IPS DF 4.7 (cell line): ENCODE data around the gene RAD51B.

Experiments
- DNase-seq: peaks from one replicate; pipeline ENCODE4 v3.0.0-alpha.2; 2013; ENCODE audit warnings: low spot score; ENCODE audit errors: extremely low read depth

Gene RAD51B

DNA sequence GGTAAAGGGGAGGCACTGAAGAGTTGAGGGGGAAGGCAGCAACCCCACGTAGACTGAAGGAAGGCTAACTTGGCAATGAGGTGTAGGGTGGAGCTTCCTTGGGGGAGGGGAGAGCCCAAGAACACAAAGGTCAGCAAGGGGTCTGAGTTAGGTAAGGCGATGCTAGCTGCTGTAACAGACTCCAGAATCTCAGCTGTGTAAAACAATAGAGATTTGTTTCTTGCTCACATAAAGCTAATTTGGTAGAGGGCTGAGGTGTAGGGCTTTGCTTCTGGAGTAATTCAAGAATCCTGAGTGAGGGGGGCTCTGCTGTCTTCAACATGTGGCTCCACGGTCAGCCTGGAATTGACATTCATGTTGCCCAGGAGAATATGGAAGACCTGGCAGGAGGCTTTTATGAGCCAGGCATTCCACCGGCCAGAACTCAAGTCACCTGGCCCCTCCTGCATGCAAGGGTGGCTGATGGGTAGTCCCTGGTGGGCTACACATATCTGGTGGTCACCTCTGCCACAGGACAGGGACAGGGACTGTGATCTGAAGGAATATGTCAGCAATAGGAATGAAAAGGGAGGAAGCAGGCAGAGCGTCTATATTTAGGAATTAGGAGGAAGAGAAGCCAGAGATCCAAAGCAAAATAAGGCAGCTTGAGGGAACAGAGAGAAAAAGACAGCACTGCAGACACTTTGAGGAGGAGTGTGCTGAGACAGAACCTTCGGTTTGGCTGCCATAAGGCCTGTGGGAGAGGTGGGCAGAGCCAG, 819.6 kb downstream of the RAD51B start:
- no peak for DNase-seq

DNA sequence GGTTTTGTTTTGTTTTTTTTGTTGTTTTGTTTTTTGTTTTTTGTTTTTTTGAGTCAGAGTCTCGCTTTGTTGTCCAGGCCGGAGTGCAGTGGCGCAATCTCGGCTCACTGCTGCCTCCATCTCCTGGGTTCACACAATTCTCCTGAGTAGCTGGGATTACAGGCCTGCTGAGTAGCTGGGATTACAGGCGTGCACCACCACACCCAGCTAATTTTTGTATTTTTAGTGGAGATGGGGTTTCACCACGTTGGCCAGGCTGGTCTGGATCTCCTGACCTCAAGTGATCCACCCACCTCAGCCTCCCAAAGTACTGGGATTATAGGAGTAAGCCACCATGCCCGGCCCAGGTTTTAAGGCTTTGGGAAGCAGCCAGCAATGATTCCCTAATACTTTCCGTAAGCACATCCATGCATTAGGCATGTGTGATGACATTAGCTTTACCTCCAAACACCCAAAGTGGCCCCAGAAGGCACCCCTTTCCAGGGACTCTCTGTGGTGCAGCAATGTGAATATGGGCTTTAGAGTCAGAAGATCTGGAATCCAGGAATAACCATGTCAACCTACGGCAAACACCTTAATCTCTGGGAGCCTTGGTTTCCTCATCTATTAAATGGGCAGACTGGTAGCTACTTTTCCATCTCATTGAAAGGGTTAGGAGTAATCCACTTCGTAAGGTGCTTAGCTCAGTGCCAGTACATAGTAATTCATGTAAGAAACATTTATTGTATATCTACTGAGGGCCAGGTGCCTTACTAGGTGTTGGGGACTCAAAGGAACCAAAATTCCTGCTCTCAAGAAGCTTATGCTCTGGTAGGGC, 820.4 kb downstream of the RAD51B start:
- no peak for DNase-seq

DNA sequence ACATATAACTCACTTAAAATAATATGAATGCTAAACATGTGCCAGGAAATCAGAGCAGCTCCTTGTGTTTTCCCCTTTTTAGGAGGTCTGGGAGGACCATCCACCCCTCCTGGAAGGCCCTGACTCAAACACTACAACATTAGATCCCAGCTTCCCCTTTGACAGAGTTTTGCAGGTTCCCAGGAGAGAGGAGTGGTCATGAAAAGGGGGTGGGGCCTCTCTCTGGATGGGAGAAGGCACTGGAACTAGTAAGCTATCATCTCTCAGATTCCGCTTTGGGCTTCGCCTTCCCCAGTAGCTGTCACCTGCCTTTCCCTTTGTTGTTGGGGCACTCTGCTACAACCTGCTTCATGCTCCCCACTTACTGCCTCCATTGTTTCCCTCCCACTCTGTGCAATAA, 824.1 kb downstream of the RAD51B start:
- no peak for DNase-seq

DNA sequence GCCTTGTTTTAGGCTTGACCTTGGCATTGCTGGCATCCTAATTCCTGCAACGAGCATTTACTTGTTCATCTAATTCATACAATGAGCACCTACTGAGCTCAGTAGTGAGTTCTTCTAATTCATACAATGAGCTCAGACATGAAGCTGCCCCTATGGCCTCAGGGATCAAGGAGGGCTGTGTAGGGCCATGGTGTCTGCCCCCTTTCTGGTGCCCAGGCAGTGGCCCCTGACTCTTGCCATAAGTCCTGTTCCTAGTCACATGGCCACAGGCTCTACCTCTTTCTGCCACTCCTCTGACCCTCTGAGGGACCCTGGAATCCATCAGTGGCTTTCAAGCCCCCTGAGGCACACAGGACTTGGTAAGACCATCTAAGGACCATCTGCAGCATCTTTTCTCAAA, 824.5 kb downstream of the RAD51B start:
- DNase-seq: no peak

DNA sequence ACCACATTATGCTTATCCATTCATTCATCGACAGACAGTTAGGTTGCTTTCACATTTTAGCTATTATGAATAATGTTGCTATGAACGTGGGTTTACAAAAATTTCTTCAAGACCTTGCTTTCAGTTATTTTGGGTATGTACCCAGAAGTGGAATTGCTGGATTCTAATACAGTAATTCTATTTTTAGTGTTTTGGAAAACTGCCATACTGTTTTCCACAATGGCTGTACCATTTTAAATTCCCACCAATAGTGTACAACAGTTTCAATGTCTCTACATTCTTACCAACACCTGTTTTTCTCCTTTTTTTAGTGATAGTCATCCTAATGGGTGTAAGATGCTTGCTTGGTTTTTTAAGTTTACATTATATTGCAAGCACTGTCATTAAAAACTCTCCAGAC, 825.8 kb downstream of the RAD51B start:
- no peak for DNase-seq

DNA sequence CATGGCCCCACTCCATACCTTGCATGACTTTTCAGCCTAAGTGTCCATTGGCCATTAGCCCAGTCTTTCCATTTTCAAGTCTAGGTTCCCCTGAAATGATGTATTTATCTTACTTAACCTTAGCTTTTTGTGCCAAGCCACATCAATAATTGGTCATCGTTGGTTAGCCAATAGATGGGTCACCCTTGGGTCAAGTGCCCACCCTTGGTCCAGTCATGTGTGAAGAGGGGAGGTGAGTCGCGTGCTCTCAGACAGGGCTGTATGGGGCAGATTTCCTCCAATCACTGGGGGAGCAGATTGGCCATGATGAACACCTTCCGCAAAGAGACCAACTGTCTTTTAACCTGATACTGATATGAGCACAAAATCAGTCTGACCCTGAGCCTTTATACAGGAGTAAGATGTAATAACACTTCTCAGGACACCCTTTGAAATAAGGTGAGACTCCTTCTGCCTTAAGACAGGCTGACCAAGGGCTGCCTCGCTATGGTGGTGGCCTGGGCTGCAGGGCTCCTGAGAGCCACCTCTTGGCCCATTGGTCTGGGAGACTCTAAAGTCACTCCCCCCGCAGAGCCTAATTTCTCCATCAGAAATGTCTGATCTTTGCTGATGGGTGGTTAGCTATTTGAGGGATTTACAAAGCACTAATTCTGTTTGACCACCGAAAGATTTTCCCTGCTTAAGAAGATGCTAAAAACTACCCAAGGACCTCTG, 830.1 kb downstream of the RAD51B start:
- DNase-seq: no peak

DNA sequence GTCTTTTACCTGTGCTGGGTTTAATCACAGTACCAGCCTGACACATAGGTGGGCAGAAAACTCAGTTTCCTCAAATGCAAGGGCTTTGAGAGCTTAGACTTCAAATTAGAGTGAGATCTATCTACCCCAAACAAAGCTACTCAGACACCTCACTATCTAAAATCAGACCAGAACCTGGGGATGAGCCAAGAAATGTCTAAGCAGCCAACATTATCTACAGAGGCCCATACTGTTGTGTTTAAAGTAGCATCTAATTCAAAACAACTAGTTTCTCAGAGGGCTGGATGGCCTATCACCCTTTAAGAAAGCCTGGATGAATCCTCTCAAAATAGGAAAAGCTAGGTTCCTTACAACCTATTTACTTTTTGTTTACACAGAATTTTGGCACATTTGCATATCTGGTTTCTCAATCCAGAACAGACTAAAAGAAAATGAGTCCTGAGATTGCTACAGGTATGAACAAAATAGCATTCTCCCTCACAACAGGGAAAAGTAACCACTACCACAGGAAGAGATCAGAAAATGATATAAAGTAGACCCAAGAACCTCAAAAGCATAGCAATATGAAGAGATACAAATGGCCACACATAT, 830.9 kb downstream of the RAD51B start:
- no peak for DNase-seq

DNA sequence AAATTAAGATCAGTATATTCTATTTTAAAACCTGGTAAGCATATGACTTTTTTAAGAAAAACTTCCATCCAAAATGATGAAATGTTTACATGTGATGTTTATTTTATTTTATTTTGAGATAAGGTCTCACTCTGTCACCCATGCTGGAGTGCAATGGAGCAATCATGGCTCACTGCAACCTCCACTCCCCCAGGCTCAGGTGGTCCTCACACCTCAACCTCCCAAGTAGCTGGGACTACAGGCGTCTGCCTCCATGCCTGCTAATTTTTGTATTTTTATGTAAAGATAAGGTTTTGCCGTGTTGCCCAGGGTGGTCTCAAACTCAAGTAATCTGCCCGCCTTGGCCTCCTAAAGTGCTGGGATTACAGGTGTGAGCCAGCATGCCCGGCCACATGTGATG, 831.5 kb downstream of the RAD51B start:
- no peak for DNase-seq

DNA sequence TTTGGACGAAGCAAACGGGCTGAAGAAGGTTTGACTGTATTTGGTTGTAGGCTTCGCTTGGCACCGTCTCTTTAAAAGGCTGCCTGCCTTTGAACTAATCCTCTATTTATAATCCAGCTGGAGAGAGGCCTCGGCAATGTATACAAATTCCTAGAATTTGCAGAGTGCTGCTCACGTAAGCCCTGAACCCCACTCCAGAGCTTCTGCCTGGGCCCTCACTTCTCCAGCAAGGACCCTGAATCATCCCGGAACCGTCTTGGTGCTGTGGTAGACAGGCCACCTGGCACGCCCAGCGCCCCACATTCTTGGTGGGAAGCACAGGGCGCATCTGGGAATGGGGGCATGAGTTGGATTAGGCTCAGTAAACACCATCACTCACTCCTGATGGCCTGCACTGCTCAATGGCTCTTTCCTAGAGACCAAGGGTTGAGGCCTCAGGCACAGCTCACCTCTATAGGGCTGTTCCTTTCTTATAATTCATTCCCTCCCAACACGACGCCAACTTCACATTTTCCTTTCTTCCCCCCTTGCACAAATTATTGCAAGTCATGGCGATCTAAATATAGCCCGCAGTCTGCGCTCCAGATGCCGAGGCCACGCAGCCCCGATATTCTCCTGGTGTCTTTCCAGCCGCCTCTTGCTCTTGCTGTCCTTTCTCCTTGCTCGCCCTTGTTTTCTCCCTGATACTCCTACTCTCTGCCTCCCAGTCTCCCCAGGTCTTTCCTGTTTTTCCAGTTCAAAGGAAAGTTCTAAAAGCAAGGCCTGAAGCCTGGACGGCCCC, 832.3 kb downstream of the RAD51B start:
- DNase-seq: no peak

DNA sequence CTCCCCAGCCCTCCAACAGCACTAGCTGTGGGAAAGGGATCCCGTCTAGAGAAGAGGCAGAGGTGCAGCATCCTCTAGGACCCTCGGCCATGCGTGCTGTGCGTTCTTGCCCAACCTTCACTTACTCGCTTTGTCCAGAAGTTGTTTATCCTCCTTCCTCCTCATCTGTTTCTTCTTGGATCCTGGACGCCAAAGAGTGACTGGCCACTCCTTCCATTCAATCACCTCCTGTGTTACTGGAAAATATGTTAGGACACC, 832.8 kb downstream of the RAD51B start:
- DNase-seq: no peak

DNA sequence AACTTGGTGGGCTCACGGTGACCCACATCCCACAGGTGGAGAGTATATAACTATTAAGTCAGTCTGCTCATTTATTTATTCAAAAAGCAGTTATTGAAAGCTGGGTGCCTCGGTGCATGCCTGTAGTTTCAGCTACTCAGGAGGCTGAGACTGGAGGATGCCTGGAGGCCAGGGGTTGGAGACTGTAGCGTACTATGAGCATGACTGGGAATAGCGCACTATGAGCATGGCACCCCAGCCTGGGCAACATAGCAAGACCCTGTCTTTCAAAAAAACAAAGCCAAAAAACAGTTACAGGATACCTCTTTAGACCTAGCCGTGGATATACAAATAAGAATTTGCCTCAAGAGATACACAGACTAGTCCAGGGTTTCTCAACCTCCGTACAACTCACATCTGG, 833.5 kb downstream of the RAD51B start:
- no peak for DNase-seq

DNA sequence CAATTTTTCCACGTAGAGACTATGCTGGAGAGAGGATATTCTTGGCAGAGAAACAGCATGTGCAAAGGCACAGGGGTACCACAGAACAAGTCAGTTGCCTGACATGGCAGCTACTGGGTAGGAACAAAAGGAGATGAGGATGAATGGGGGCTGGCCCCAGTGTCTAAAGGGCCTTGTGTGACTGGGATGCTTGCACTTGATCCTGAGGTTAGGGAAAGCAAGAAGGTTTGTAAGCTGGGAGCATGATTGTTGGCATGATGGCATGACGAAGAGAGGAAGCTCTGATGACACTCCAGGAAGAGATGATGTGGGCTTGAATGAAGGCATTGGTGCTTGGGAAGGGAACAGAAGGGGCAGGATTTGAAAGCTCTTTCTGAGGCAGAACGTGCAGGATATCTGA, 834.2 kb downstream of the RAD51B start:
- DNase-seq: no peak

DNA sequence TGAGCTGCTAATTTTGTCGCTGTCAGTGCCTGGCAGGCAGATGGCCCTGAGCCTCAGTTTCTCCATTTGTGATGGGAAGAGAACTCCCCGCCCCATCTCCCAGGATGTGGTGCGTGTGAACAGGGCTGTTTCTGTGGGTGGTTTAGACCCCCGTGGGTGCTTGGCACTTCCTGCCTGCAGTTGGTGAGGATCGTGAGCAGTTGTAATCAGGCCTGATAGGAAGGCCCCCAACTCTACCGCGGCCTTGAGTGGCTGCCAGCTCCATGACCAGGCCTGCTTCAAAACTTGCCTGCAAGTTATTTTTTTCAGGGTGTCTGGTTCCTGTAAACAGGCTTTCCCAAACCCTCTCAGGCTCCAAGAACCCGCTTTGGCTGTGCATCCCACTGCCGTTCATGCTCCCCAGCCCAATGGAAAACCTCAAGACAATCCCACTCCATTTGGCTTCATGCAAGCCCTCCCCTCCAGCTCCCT, 834.9 kb downstream of the RAD51B start:
- no peak for DNase-seq

DNA sequence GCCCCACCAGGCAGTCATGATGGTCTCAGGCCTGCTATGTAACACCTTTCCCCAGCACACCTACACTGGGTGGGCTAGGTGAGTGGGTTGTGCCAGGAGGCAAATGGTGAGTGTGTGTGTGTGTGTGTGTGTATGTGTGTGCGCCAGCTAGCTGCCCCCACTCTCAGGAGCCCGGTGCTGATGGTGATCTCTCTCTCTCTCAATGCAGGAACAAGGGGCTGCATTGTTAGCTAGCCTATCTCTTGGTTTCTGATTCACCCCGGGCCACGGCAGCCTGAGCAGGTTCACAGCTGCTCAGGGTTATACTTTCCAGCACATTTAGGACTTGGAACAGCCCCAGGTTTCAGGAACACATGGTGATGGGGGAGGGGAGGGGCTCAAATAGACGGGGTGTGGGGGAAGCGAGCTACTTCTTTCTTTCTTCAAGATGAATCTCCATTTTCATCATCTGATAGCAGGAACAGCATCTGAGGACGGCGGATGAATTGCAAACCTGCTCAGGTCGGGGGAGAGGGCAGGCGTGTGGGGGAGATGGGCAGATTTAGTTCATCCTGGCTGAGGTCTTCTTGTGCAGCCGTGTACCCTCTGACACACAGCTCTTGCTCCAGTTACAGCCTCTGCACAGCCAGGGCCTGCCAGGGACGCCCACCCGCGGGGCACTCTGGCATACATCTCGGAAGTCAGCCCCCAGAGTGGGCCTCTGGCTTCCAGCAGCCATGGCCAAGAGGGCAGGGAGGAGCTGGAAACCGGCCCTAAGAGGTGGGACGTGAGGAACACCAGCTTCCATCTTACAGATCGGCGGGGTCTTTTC, 835.6 kb downstream of the RAD51B start:
- DNase-seq: no peak

DNA sequence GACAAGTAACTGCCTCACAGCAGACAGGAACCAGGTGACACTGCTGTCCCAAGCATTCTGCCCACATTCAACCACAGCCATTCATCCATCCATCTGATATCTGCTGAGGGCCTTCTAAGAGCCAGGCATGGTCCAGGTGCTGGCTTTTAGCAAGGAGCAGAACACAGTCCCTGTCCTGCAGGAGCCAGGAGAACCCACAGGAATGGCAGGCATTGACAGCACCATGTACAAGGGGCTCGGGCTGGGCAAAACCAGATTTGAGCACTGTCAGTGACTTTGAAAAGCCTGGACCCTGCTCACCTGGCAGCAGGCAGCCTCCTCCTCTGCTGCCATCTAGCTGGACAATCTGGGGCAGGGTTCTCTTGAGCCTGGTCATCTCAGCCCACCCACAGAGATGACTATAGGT, 836.3 kb downstream of the RAD51B start:
- no peak for DNase-seq

DNA sequence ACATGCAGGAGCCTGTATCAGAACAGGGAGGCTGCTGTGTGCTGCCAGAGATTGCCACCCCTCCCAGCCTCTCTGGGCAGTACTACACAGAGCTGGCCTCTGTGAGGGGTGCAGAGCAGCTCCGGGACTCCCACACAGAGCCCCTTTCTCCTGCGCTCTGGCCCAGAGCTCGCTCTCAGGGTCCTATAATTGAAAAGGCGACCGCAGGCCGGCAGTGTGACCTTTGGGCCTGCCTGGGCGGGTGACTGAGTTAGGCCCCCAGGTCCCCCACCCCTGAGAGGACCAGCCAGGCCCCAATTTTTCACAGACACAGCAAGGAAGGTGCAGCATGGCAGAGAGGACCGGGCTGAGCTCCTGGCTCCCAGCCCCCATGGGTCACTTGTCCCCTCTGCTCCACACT, 836.9 kb downstream of the RAD51B start:
- DNase-seq: no peak

DNA sequence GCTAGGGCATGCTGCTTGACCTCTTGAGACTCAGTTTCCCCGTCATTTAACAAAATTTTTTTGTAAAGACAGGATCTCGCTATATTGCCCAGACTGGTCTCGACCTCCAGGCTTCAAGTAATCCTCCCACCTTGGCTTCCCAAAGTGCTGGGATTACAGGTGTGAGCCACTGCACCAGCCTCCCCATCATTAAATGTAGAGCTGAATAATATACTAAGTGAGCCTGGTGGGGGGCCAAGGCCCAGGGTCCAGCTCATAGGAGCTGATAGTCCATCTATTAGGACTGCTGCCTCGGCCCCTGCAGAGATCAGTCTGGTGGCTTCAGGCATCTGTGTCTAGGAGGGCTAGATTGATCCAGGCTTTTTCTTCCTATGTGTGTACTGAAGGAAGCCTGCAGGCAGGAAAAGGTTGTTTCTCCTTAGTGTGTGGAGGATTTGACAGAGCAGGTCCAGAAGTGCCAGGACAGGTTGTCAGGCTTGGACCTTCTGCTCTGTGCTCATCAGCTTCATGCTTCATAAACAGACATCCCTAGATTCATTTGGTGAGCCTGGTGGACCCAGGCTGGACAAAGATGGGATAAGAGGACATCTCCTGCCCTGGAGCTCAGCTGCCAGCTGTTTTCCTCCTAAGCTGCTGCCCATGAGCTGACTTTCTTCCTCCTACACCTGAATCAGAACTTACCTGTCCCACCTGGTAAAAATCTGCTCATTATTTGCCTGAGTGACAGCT, 837.9 kb downstream of the RAD51B start:
- no peak for DNase-seq

DNA sequence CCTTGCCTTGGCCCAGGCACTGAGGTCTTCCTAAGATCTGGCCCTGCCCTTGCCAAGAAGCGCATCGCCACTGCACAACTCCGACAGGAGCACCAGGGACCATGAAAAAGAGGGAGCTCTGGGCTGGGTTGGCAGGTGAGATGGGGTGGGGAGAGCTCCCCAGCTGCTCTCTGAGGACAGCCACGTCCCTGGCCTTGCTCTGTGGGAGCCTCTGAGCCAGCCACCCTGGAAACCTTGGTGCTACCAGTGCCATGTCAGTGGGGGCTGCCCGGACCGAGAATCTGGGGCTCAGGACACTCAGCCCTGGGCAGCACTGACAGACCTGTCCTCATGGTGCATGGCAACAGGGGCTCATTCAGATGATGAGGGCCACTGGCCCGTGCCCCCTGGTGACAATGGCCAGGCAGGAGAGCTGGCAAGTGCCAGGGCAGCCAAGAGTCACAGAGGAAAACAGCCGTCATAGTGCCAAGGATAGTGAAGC, 838.5 kb downstream of the RAD51B start:
- no peak for DNase-seq
